Fibroblast of the conjunctiva (primary cell): ENCODE measurements around the gene SMNDC1.
"Not testable (repeated sequence)": the region's sequence is repeated elsewhere in the genome, so short reads cannot be mapped to it uniquely, and the experiment has no call there.

Experiments
- DNase-seq: peaks from one replicate; pipeline ENCODE4 v3.0.0-alpha.2; 2010; ENCODE audit warnings: low read depth

The SMNDC1 gene

GRCh38 chr10:110304780-110305421, at the start of gene SMNDC1:
Gene SMNDC1, minus strand, starts transcription at chr10:110304920. Its CDS starts 1,333 bp downstream, at chr10:110303587.
- peak; percentile 96 for DNase-seq

GRCh38 chr10:110354322-110354766, 49.6 kb upstream of the SMNDC1 start:
- peak; percentile 78 for DNase-seq

- DNase-seq = peak; percentile 34
Observed at GRCh38 chr10:110353244-110354119, 48.8 kb upstream of the SMNDC1 start.

- no peak for DNase-seq
Observed at GRCh38 chr10:110352930-110353243, 48.2 kb upstream of the SMNDC1 start.

GRCh38 chr10:110350812-110351211, 46.1 kb upstream of the SMNDC1 start:
- no peak for DNase-seq

GRCh38 chr10:110349831-110350230, 45.1 kb upstream of the SMNDC1 start:
- DNase-seq = no peak

GRCh38 chr10:110349386-110349785, 44.7 kb upstream of the SMNDC1 start:
- DNase-seq = no peak

GRCh38 chr10:110348336-110348735, 43.6 kb upstream of the SMNDC1 start:
- no peak for DNase-seq

GRCh38 chr10:110346914-110347313, 42.2 kb upstream of the SMNDC1 start:
- no peak for DNase-seq

GRCh38 chr10:110345286-110345685, 40.6 kb upstream of the SMNDC1 start:
- no peak for DNase-seq

GRCh38 chr10:110344622-110345021, 39.9 kb upstream of the SMNDC1 start:
- no peak for DNase-seq

- DNase-seq = no peak
Observed at GRCh38 chr10:110343947-110344346, 39.2 kb upstream of the SMNDC1 start.

- DNase-seq = no peak
Observed at GRCh38 chr10:110340816-110341215, 36.1 kb upstream of the SMNDC1 start.

GRCh38 chr10:110340122-110340521, 35.4 kb upstream of the SMNDC1 start:
- no peak for DNase-seq

GRCh38 chr10:110337906-110338305, 33.2 kb upstream of the SMNDC1 start:
- no peak for DNase-seq

- no peak for DNase-seq
Observed at GRCh38 chr10:110337401-110337800, 32.7 kb upstream of the SMNDC1 start.

- peak; percentile 97 for DNase-seq
Observed at GRCh38 chr10:110336111-110336721, 31.5 kb upstream of the SMNDC1 start.

- no peak for DNase-seq
Observed at GRCh38 chr10:110335314-110336064, 30.8 kb upstream of the SMNDC1 start.

- no peak for DNase-seq
Observed at GRCh38 chr10:110334061-110334656, 29.4 kb upstream of the SMNDC1 start.

- not testable (repeated sequence) for DNase-seq
Observed at GRCh38 chr10:110331226-110331795, 26.6 kb upstream of the SMNDC1 start.

GRCh38 chr10:110330675-110331074, 26.0 kb upstream of the SMNDC1 start:
- DNase-seq = no peak
